ENCODE results near the gene RUNX1. TPM values are rescaled to one million over a fixed set of nuclear protein-coding genes. Genes with fewer than 3 reads are reported as not detected.

Gene RUNX1
- total RNA-seq, 2 donors from 2014 or later: 4.9 to 12.5 TPM

- 10 to 46% methylated on average over 4 of the region's 4 CpGs for WGBS, 2 donors
- DNase-seq (no peak), ATAC-seq (no peak)
- TF ChIP-seq POLR2A (IDR thresholded peaks at IDR 0.05) (no peak), CTCF (IDR thresholded peaks at IDR 0.05) (no peak)
- Histone ChIP-seq H3K4me3 (no peak overlapping the region), H3K27me3 (no peaks in the 10 kb centered on the region), H3K36me3 (replicated peaks in 1 of 2; ENCODE audit: insufficient read depth in 1 of 2, low read depth in 2 of 2) (no peaks in the 10 kb centered on the region), H3K4me1 (no peaks in the 10 kb centered on the region), H3K27ac (no peak overlapping the region), H3K9me3 (no peaks in the 10 kb centered on the region)
- intact Hi-C loops (cut with DNase I): no loop called here
Measured at GRCh38 chr21:34979383-34979782, 69.7 kb downstream of the RUNX1 start.

- H3K27me3 ChIP-seq: no peaks in the 10 kb centered on the region
- no peak for ATAC-seq
- intact Hi-C loops (cut with DNase I): no loop called here
Measured at GRCh38 chr21:34977333-34977732, 71.8 kb downstream of the RUNX1 start.

GRCh38 chr21:34974162-34974981 lies 74.7 kb downstream of the RUNX1 start:
- no peaks in the 10 kb centered on the region for H3K4me1 ChIP-seq
- no peaks in the 10 kb centered on the region for H3K9me3 ChIP-seq
- no peak for DNase-seq
- H3K27ac ChIP-seq: no peak overlapping the region
- no peaks in the 10 kb centered on the region for H3K27me3 ChIP-seq
- WGBS, 2 donors: 71 to 73% methylated on average over 11 of the region's 11 CpGs
- TF ChIP-seq CTCF (IDR thresholded peaks at IDR 0.05): no peak
- no peak for TF ChIP-seq POLR2A (IDR thresholded peaks at IDR 0.05)
- H3K36me3 ChIP-seq (replicated peaks in 1 of 2; ENCODE audit: insufficient read depth in 1 of 2, low read depth in 2 of 2): no peaks in the 10 kb centered on the region
- intact Hi-C loops (cut with DNase I): no loop called here
- no peak for ATAC-seq
- no peak overlapping the region for H3K4me3 ChIP-seq

More at GRCh38 chr21:34977333-34977732, 71.8 kb downstream of the RUNX1 start:
- H3K4me1 ChIP-seq: no peaks in the 10 kb centered on the region
- H3K9me3 ChIP-seq: no peaks in the 10 kb centered on the region
- 79 to 94% methylated on average over 1 of the region's 1 CpG for WGBS, 2 donors
- DNase-seq: no peak
- no peak overlapping the region for H3K27ac ChIP-seq
- H3K4me3 ChIP-seq: no peak overlapping the region
- no peak for TF ChIP-seq POLR2A (IDR thresholded peaks at IDR 0.05)
- TF ChIP-seq CTCF (IDR thresholded peaks at IDR 0.05): no peak
- H3K36me3 ChIP-seq (replicated peaks in 1 of 2; ENCODE audit: insufficient read depth in 1 of 2, low read depth in 2 of 2): no peaks in the 10 kb centered on the region

GRCh38 chr21:34973685-34974084 lies 75.4 kb downstream of the RUNX1 start:
- H3K4me1 ChIP-seq: no peaks in the 10 kb centered on the region
- intact Hi-C loops (cut with DNase I): no loop called here
- WGBS, 2 donors: 72 to 75% methylated on average over 3 of the region's 3 CpGs
- no peaks in the 10 kb centered on the region for H3K9me3 ChIP-seq
- DNase-seq: no peak
- H3K4me3 ChIP-seq: no peak overlapping the region
- TF ChIP-seq POLR2A (IDR thresholded peaks at IDR 0.05) (no peak), CTCF (IDR thresholded peaks at IDR 0.05) (no peak)
- H3K27me3 ChIP-seq: no peaks in the 10 kb centered on the region
- no peak overlapping the region for H3K27ac ChIP-seq
- no peak for ATAC-seq
- H3K36me3 ChIP-seq (replicated peaks in 1 of 2; ENCODE audit: insufficient read depth in 1 of 2, low read depth in 2 of 2): no peaks in the 10 kb centered on the region

- no peaks in the 10 kb centered on the region for H3K36me3 ChIP-seq (replicated peaks in 1 of 2; ENCODE audit: insufficient read depth in 1 of 2, low read depth in 2 of 2)
- H3K27ac ChIP-seq: no peak overlapping the region
- no peaks in the 10 kb centered on the region for H3K9me3 ChIP-seq
- no peak overlapping the region for H3K4me3 ChIP-seq
- DNase-seq (no peak), ATAC-seq (no peak)
- intact Hi-C loops (cut with DNase I): no loop called here
- no peaks in the 10 kb centered on the region for H3K4me1 ChIP-seq
- WGBS, 2 donors: 75 to 95% methylated on average over 1 of the region's 1 CpG
- no peaks in the 10 kb centered on the region for H3K27me3 ChIP-seq
- TF ChIP-seq POLR2A (IDR thresholded peaks at IDR 0.05) (no peak), CTCF (IDR thresholded peaks at IDR 0.05) (no peak)
Measured at GRCh38 chr21:34971656-34972055, 77.4 kb downstream of the RUNX1 start.
